ENCODE measurements around the gene EEF2.
"Not testable (repeated sequence)": the region's sequence is repeated elsewhere in the genome, so short reads cannot be mapped to it uniquely, and the experiment has no call there.

Gene EEF2

GRCh38 chr19:3968556-3969434 lies 16.5 kb downstream of the EEF2 start:
- DNase-seq (ENCODE audit: low spot score): peak; percentile 96

GRCh38 chr19:3967983-3968382 lies 17.3 kb downstream of the EEF2 start:
- DNase-seq (ENCODE audit: low spot score): not testable (repeated sequence)

- no peak for DNase-seq (ENCODE audit: low spot score)
Measured at GRCh38 chr19:3966051-3967017, 18.9 kb downstream of the EEF2 start.

GRCh38 chr19:3964256-3965194 lies 20.7 kb downstream of the EEF2 start:
- DNase-seq (ENCODE audit: low spot score): no peak

GRCh38 chr19:3963458-3964255 lies 21.6 kb downstream of the EEF2 start:
- DNase-seq (ENCODE audit: low spot score): no peak

- DNase-seq (ENCODE audit: low spot score): no peak
Measured at GRCh38 chr19:3961007-3961406, 24.3 kb downstream of the EEF2 start.

- no peak for DNase-seq (ENCODE audit: low spot score)
Measured at GRCh38 chr19:3959766-3960131, 25.5 kb downstream of the EEF2 start.

- no peak for DNase-seq (ENCODE audit: low spot score)
Measured at GRCh38 chr19:3958836-3959765, 26.2 kb downstream of the EEF2 start.

GRCh38 chr19:3955688-3956087 lies 29.6 kb downstream of the EEF2 start:
- no peak for DNase-seq (ENCODE audit: low spot score)

- not testable (repeated sequence) for DNase-seq (ENCODE audit: low spot score)
Measured at GRCh38 chr19:3955276-3955675, 30.0 kb downstream of the EEF2 start.

GRCh38 chr19:3954107-3954506 lies 31.2 kb downstream of the EEF2 start:
- no peak for DNase-seq (ENCODE audit: low spot score)

GRCh38 chr19:3952755-3953276 lies 32.4 kb downstream of the EEF2 start:
- DNase-seq (ENCODE audit: low spot score): not testable (repeated sequence)

- no peak for DNase-seq (ENCODE audit: low spot score)
Measured at GRCh38 chr19:3950871-3951861, 34.1 kb downstream of the EEF2 start.

GRCh38 chr19:3949997-3950859 lies 35.0 kb downstream of the EEF2 start:
- DNase-seq (ENCODE audit: low spot score): no peak

- no peak for DNase-seq (ENCODE audit: low spot score)
Measured at GRCh38 chr19:3949294-3949693, 36.0 kb downstream of the EEF2 start.

- DNase-seq (ENCODE audit: low spot score): not testable (repeated sequence)
Measured at GRCh38 chr19:3947316-3947933, 37.8 kb downstream of the EEF2 start.

- DNase-seq (ENCODE audit: low spot score): peak; percentile 53
Measured at GRCh38 chr19:3945838-3946237, 39.4 kb downstream of the EEF2 start.
